ENCODE measurements around the gene SPINK8. TPM values are rescaled to one million over a fixed set of nuclear protein-coding genes. Genes with fewer than 3 reads are reported as not detected.
"Not testable (repeated sequence)": the region's sequence is repeated elsewhere in the genome, so short reads cannot be mapped to it uniquely, and the experiment has no call there.

SPINK8 gene
- total RNA-seq, 2 experiments from 2014 or later, result not detected

DNA sequence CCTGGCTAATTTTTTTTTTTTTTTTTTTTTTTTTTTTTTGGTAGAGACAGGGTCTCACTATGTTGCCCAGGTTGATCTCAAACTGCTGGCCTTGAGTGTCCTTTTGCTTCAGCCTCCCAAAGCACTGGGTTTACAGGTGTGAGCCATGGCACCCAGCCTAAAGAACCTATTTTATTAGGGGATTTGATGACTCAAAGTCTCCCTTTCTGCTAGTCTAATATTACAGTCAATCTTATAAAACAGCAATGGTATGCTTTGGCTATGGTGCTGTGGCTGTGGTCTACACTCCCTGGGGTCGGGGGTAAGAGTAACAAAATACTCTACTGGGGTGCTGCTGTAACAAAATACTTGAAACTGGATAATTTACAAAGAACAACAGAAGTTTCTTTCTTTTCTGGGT lies 47.8 kb downstream of the SPINK8 start:
- no peak for ATAC-seq
- no peak for DNase-seq
- no peaks in the 10 kb centered on the region for H3K27me3 Mint-ChIP-seq
- H3K27ac Mint-ChIP-seq, result no peak overlapping the region
- H3K36me3 Mint-ChIP-seq, result peaks cover 14% of the 10 kb centered on the region
- CTCF ChIA-PET, result interaction anchor here (1.1 to 1.3 kb wide), 3 partner anchors 13 to 115 kb away, joined by 3 to 4 read pairs (median 3); partner anchors contain the start of gene ZNF589
- peaks cover 3% of the 10 kb centered on the region for H3K4me1 Mint-ChIP-seq
- no peak overlapping the region for H3K4me3 Mint-ChIP-seq
- no peaks in the 10 kb centered on the region for H3K9me3 Mint-ChIP-seq (ENCODE audit: low read depth)

- Mint-ChIP-seq H3K4me1 (peaks cover 3% of the 10 kb centered on the region), H3K4me3 (no peak overlapping the region), H3K36me3 (peaks cover 14% of the 10 kb centered on the region), H3K27ac (no peak overlapping the region), H3K9me3 (ENCODE audit: low read depth) (no peaks in the 10 kb centered on the region), H3K27me3 (no peaks in the 10 kb centered on the region)
- CTCF ChIA-PET, result interaction anchor here (1.0 to 1.4 kb wide), 5 partner anchors 13 to 151 kb away, joined by 3 to 4 read pairs (median 3); partner anchors contain the start of gene ZNF589
- no peak for ATAC-seq
- no peak for DNase-seq
These were observed 48.3 kb downstream of the SPINK8 start for GRCh38 chr3:48285132-48285531.

- H3K9me3 Mint-ChIP-seq (ENCODE audit: low read depth), result no peaks in the 10 kb centered on the region
- ATAC-seq (no peak), DNase-seq (no peak)
- H3K4me3 Mint-ChIP-seq, result no peak overlapping the region
- no peaks in the 10 kb centered on the region for H3K27me3 Mint-ChIP-seq
- no peak overlapping the region for H3K27ac Mint-ChIP-seq
- CTCF ChIA-PET, result interaction anchor here (0.9 to 1.5 kb wide), 2 partner anchors 120 to 155 kb away, joined by 3 to 6 read pairs; no protein-coding TSS in a partner anchor
- H3K36me3 Mint-ChIP-seq, result peaks cover 1% of the 10 kb centered on the region
- peaks cover 3% of the 10 kb centered on the region for H3K4me1 Mint-ChIP-seq
These were observed 52.6 kb downstream of the SPINK8 start for GRCh38 chr3:48280881-48281280.

DNA sequence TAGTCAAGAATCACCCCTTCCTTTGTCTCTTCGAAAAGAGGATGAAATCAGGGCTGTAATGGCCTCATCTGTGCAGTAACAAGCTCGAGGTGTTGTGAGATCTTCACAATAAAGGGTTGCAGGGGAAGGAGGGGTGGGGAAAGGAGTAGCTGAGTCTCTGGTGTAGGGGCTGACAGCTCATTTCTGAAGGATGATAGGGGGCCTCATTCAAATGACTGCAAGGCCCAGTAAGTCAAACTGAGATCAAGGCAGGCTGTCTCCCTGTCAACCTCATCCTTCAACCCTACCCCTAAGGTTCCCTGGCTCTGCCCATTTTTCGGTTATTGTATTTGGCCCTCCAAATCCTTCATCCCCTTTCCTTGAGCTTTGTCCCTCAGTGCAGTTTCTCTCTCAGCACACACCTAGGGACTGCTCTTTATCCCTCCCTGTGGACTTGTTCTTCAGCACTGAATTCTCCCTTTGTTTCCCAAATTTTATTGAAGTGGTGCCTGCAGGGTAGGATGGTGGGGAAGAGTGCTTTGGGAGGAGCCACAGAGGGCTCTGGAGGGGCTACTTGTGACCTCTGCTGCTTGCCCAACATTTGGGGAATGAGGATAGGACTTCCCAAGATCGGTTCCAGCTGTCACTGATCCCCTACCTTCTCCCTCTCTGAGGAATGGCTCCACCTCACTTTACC lies 54.4 kb downstream of the SPINK8 start:
- no peak overlapping the region for H3K4me3 Mint-ChIP-seq
- DNase-seq (no peak), ATAC-seq (no peak)
- H3K27ac Mint-ChIP-seq, result no peak overlapping the region
- peaks cover 3% of the 10 kb centered on the region for H3K4me1 Mint-ChIP-seq
- H3K36me3 Mint-ChIP-seq, result no peaks in the 10 kb centered on the region
- CTCF ChIA-PET, result interaction anchor here (3.0 kb wide), 1 partner anchor 157 kb away, joined by 18 read pairs; no protein-coding TSS in a partner anchor
- H3K27me3 Mint-ChIP-seq, result no peaks in the 10 kb centered on the region
- H3K9me3 Mint-ChIP-seq (ENCODE audit: low read depth), result no peaks in the 10 kb centered on the region

- Mint-ChIP-seq H3K4me3 (no peak overlapping the region), H3K27ac (no peak overlapping the region), H3K36me3 (no peaks in the 10 kb centered on the region), H3K27me3 (no peaks in the 10 kb centered on the region), H3K4me1 (peaks cover 5% of the 10 kb centered on the region), H3K9me3 (ENCODE audit: low read depth) (no peaks in the 10 kb centered on the region)
- CTCF ChIA-PET, result interaction anchor here (1.6 to 3.0 kb wide), 3 partner anchors 124 to 159 kb away, joined by 4 to 18 read pairs (median 5); no protein-coding TSS in a partner anchor
- ATAC-seq, result no peak
- DNase-seq, result no peak
These were observed 56.4 kb downstream of the SPINK8 start for GRCh38 chr3:48276911-48277641.

- H3K27ac Mint-ChIP-seq, result no peak overlapping the region
- peaks cover 7% of the 10 kb centered on the region for H3K36me3 Mint-ChIP-seq
- ATAC-seq (no peak), DNase-seq (no peak)
- CTCF ChIA-PET, result interaction anchor here (0.6 to 5.7 kb wide), 8 partner anchors 81 to 411 kb away, joined by 3 to 54 read pairs (median 4); partner anchors contain the start of gene NCKIPSD
- peaks cover 3% of the 10 kb centered on the region for H3K4me1 Mint-ChIP-seq
- H3K9me3 Mint-ChIP-seq (ENCODE audit: low read depth), result no peaks in the 10 kb centered on the region
- no peak overlapping the region for H3K4me3 Mint-ChIP-seq
- H3K27me3 Mint-ChIP-seq, result no peaks in the 10 kb centered on the region
These were observed 58.0 kb downstream of the SPINK8 start for GRCh38 chr3:48275287-48276027.

- peaks cover 13% of the 10 kb centered on the region for H3K36me3 Mint-ChIP-seq
These were observed 59.0 kb downstream of the SPINK8 start for GRCh38 chr3:48274452-48274851.

DNA sequence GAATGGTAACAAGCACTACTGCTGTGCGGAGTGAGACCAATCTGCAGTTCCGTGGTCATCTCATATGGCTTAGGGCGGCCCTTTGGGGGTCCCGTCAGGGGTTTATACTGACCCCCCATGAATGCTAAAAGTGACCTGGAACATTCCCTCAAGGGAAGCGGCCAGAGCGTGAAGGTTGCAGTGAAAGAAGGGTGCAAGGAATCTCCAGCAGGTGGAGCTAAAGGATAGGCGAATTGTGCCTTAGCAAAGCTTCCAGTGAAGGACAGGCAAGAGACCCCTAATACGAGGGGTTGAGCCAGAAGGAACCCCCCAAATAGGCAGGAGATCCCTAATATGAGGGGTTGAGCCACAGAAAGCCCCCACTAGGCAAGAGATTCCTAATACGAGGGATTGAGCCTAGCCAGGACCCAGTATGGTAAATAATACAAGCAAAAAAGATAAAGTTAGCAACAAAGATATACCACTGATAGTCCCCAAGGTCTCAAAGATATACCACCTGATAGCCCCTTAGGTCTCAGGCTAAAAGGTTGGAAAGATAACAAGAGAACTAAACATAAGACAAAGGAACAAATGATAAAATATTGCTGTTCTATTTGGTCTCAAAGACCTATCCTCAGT lies 59.8 kb downstream of the SPINK8 start:
- Mint-ChIP-seq H3K36me3 (peaks cover 17% of the 10 kb centered on the region), H3K4me3 (no peak overlapping the region), H3K4me1 (peaks cover 17% of the 10 kb centered on the region), H3K27ac (no peak overlapping the region), H3K27me3 (no peaks in the 10 kb centered on the region), H3K9me3 (ENCODE audit: low read depth) (no peaks in the 10 kb centered on the region)
- CTCF ChIA-PET, result interaction anchor here (0.6 to 5.7 kb wide), 22 partner anchors 8 to 276 kb away, joined by 3 to 54 read pairs (median 4); partner anchors contain the start of genes CCDC51 and TMA7
- ATAC-seq (peak; percentile 61), DNase-seq (peak; percentile 68)

More at GRCh38 chr3:48274452-48274851, 59.0 kb downstream of the SPINK8 start:
- H3K4me1 Mint-ChIP-seq, result peaks cover 10% of the 10 kb centered on the region
- H3K27ac Mint-ChIP-seq, result no peak overlapping the region
- DNase-seq (no peak), ATAC-seq (no peak)
- H3K9me3 Mint-ChIP-seq (ENCODE audit: low read depth), result no peaks in the 10 kb centered on the region
- CTCF ChIA-PET, result interaction anchor here (1.0 to 5.7 kb wide), 8 partner anchors 7 to 412 kb away, joined by 3 to 54 read pairs (median 4); partner anchors contain the start of gene NCKIPSD
- no peaks in the 10 kb centered on the region for H3K27me3 Mint-ChIP-seq
- H3K4me3 Mint-ChIP-seq, result no peak overlapping the region

- DNase-seq (no peak), ATAC-seq (no peak)
- Mint-ChIP-seq H3K4me3 (no peak overlapping the region), H3K27ac (no peak overlapping the region), H3K27me3 (no peaks in the 10 kb centered on the region), H3K4me1 (peaks cover 31% of the 10 kb centered on the region), H3K9me3 (ENCODE audit: low read depth) (no peaks in the 10 kb centered on the region), H3K36me3 (peaks cover 23% of the 10 kb centered on the region)
- CTCF ChIA-PET, result interaction anchor here (1.0 to 7.5 kb wide), 6 partner anchors 13 to 286 kb away, joined by 3 to 61 read pairs (median 5); partner anchors contain the start of gene ZNF589
These were observed 61.5 kb downstream of the SPINK8 start for GRCh38 chr3:48271763-48272498.

DNA sequence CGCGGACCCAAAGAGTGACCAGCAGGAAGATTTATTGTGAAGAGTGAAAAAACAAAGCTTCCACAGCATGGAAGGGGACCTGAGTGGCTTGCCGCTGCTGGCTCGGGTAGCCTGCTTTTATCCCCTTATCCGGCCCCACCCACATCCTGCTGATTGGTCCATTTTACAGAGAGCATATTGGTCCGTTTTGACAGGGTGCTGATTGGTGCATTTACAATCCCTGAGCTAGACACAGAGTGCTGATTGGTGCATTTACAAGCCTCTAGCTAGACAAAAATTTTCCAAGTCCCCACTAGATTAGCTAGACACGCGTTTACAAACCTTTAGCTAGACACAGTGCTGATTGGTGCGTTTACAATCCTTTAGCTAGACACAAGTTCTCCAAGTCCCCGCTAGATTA lies 62.2 kb downstream of the SPINK8 start:
- not testable (repeated sequence) for DNase-seq; H3K27me3 Mint-ChIP-seq; H3K27ac Mint-ChIP-seq; ATAC-seq; H3K9me3 Mint-ChIP-seq (ENCODE audit: low read depth); H3K4me3 Mint-ChIP-seq
- peaks cover 33% of the 10 kb centered on the region for H3K4me1 Mint-ChIP-seq
- peaks cover 25% of the 10 kb centered on the region for H3K36me3 Mint-ChIP-seq
- CTCF ChIA-PET, result interaction anchor here (1.0 to 7.5 kb wide), 4 partner anchors 30 to 286 kb away, joined by 3 to 61 read pairs (median 24); partner anchors contain the start of gene ZNF589

DNA sequence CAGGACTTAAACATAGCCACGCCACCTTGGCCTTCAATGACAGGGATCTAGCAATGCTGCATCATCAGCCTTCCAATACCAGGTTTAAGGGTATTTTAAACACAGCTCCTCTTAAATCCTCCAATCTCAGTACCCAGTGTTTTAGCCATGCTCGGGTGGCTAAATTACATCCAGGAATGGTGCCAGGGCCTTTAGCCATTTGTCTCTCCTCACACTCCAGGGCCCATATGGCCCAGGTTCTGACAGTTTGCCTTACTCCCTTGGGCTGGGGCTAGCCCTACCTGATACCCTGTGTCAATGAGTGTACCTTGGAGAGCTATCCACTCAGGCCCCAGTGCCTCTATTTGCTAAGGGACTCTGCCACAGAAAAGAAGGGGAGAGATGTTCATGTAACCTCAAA lies 63.2 kb downstream of the SPINK8 start:
- H3K36me3 Mint-ChIP-seq, result peaks cover 27% of the 10 kb centered on the region
- ATAC-seq, result no peak
- peaks cover 33% of the 10 kb centered on the region for H3K4me1 Mint-ChIP-seq
- CTCF ChIA-PET, result interaction anchor here (1.2 to 7.5 kb wide), 7 partner anchors 14 to 166 kb away, joined by 3 to 61 read pairs (median 4); partner anchors contain the start of gene ZNF589
- no peak for DNase-seq
- no peaks in the 10 kb centered on the region for H3K9me3 Mint-ChIP-seq (ENCODE audit: low read depth)
- H3K4me3 Mint-ChIP-seq, result no peak overlapping the region
- H3K27me3 Mint-ChIP-seq, result no peaks in the 10 kb centered on the region
- no peak overlapping the region for H3K27ac Mint-ChIP-seq

DNA sequence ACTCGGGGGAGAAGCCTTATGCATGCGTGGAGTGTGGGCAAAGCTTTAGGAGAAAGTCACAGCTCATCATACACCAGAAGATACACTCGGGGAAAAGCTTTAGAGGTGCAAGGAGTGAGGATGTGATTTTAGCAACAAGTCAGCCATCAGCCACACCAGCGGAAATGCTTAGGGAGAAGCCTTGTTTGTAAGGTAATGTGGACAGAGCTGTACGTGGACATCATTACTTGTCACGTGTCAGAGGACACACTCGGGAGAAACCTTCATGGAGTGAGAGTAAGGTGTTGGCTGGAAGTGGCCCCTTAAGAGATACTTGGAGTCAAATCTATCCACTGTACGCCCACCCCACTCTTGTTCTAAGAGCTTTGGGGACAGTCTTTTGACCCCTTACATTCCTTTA lies 63.9 kb downstream of the SPINK8 start:
- CTCF ChIA-PET, result interaction anchor here (1.2 to 7.5 kb wide), 6 partner anchors 15 to 167 kb away, joined by 3 to 61 read pairs (median 4); partner anchors contain the start of gene ZNF589
- H3K9me3 Mint-ChIP-seq (ENCODE audit: low read depth), result no peaks in the 10 kb centered on the region
- H3K4me1 Mint-ChIP-seq, result peaks cover 33% of the 10 kb centered on the region

More for the DNA sequence above, 63.9 kb downstream of the SPINK8 start:
- H3K27me3 Mint-ChIP-seq, result no peaks in the 10 kb centered on the region
- H3K27ac Mint-ChIP-seq, result peak overlapping the region; percentile 56
- peaks cover 27% of the 10 kb centered on the region for H3K36me3 Mint-ChIP-seq
- DNase-seq, result no peak
- ATAC-seq, result no peak
- H3K4me3 Mint-ChIP-seq, result no peak overlapping the region

All from activated CD8-positive, alpha-beta memory T cell treated with anti-CD3 and anti-CD28 coated beads, Interleukin-2, amount 10 ng/mL, durations not matched to agents 7 days and 5 days (primary cell).